HL-60 (cell line): ENCODE data around the gene RAB11FIP2.

Source experiments
- GABPA ChIP-seq: IDR thresholded peaks from 2 replicates; pipeline ENCODE4 v1.6.1; 2012; ENCODE audit warnings: low read depth
- POLR2AphosphoS5 ChIP-seq: IDR thresholded peaks from 2 replicates; pipeline ENCODE4 v1.6.1; 2012; ENCODE audit warnings: low read depth
- TF ChIP-seq, protein P1 (sequence below): IDR thresholded peaks from one replicate; pipeline ENCODE4 v1.5.1; 2011; ENCODE audit warnings: low read length, control low read depth, inconsistent platforms; ENCODE audit not compliant: insufficient read depth
- TF ChIP-seq, protein P2 (sequence below): IDR thresholded peaks from 2 replicates; pipeline ENCODE4 v1.6.1; 2012; ENCODE audit warnings: low read depth; ENCODE audit not compliant: insufficient replicate concordance

DNA sequence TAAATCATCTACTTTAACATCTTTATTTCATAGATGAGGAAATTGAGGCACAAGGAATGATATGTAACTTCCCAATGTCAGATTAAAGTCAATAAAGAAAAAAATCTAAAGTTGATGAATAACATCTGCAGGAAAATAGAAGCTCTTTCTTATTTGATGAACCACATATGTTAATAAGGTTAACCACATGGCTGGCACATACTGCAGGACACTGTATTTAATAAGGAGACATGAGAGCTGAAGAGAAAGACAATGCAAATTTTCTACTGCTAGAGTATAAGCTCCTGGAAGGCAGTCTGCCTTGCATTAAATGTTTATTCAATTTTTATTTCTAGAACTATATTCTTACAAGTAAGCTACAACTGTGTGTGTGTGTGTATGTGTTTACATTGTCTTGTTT lies 4.4 kb downstream of the RAB11FIP2 start:
- TF ChIP-seq, protein P1, sequence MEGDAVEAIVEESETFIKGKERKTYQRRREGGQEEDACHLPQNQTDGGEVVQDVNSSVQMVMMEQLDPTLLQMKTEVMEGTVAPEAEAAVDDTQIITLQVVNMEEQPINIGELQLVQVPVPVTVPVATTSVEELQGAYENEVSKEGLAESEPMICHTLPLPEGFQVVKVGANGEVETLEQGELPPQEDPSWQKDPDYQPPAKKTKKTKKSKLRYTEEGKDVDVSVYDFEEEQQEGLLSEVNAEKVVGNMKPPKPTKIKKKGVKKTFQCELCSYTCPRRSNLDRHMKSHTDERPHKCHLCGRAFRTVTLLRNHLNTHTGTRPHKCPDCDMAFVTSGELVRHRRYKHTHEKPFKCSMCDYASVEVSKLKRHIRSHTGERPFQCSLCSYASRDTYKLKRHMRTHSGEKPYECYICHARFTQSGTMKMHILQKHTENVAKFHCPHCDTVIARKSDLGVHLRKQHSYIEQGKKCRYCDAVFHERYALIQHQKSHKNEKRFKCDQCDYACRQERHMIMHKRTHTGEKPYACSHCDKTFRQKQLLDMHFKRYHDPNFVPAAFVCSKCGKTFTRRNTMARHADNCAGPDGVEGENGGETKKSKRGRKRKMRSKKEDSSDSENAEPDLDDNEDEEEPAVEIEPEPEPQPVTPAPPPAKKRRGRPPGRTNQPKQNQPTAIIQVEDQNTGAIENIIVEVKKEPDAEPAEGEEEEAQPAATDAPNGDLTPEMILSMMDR = no peak
- TF ChIP-seq GABPA (no peak), POLR2AphosphoS5 (no peak)
- TF ChIP-seq, protein P2, sequence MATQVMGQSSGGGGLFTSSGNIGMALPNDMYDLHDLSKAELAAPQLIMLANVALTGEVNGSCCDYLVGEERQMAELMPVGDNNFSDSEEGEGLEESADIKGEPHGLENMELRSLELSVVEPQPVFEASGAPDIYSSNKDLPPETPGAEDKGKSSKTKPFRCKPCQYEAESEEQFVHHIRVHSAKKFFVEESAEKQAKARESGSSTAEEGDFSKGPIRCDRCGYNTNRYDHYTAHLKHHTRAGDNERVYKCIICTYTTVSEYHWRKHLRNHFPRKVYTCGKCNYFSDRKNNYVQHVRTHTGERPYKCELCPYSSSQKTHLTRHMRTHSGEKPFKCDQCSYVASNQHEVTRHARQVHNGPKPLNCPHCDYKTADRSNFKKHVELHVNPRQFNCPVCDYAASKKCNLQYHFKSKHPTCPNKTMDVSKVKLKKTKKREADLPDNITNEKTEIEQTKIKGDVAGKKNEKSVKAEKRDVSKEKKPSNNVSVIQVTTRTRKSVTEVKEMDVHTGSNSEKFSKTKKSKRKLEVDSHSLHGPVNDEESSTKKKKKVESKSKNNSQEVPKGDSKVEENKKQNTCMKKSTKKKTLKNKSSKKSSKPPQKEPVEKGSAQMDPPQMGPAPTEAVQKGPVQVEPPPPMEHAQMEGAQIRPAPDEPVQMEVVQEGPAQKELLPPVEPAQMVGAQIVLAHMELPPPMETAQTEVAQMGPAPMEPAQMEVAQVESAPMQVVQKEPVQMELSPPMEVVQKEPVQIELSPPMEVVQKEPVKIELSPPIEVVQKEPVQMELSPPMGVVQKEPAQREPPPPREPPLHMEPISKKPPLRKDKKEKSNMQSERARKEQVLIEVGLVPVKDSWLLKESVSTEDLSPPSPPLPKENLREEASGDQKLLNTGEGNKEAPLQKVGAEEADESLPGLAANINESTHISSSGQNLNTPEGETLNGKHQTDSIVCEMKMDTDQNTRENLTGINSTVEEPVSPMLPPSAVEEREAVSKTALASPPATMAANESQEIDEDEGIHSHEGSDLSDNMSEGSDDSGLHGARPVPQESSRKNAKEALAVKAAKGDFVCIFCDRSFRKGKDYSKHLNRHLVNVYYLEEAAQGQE = no peak
